ENCODE results near the gene NEGR1.

NEGR1 gene

GRCh38 chr1:71488555-71489252, 793.6 kb downstream of the NEGR1 start:
- CTCF ChIA-PET, result no interaction called here
- TF ChIP-seq, protein P1, sequence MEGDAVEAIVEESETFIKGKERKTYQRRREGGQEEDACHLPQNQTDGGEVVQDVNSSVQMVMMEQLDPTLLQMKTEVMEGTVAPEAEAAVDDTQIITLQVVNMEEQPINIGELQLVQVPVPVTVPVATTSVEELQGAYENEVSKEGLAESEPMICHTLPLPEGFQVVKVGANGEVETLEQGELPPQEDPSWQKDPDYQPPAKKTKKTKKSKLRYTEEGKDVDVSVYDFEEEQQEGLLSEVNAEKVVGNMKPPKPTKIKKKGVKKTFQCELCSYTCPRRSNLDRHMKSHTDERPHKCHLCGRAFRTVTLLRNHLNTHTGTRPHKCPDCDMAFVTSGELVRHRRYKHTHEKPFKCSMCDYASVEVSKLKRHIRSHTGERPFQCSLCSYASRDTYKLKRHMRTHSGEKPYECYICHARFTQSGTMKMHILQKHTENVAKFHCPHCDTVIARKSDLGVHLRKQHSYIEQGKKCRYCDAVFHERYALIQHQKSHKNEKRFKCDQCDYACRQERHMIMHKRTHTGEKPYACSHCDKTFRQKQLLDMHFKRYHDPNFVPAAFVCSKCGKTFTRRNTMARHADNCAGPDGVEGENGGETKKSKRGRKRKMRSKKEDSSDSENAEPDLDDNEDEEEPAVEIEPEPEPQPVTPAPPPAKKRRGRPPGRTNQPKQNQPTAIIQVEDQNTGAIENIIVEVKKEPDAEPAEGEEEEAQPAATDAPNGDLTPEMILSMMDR (conservative IDR thresholded peaks at IDR 0.05; ENCODE audit: low read depth), result no peak

DNA sequence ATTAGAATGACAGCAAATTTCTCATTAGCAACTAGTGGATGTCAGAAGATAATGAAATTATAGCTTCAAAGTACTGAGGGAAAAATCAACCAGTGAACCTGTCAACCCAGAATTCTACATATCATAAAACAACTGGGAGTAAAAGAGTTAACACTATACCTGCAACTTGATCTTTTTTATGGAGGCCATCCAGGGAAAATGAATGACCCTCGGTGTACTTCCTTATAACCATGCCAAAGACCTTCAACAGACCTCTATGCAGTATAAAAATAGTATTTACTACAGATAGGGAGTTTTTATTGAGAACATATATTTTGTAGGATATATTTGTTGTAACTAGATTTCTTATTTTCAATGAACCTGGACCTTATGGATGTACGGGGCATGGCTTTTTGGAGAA, 809.0 kb downstream of the NEGR1 start:
- H3K27ac ChIP-seq, result no peak overlapping the region
- TF ChIP-seq, protein P1 (conservative IDR thresholded peaks at IDR 0.05; ENCODE audit: low read depth), result no peak
- ChIA-PET CTCF (no interaction called here), POLR2A (ENCODE audit: low non-redundant PET) (no interaction called here)
- no peak for DNase-seq (ENCODE audit: low spot score)

More at GRCh38 chr1:71488555-71489252, 793.6 kb downstream of the NEGR1 start:
- H3K27ac ChIP-seq, result no peak overlapping the region
- POLR2A ChIA-PET (ENCODE audit: low non-redundant PET), result no interaction called here
- no peak for DNase-seq (ENCODE audit: low spot score)

- POLR2A ChIA-PET (ENCODE audit: low non-redundant PET), result no interaction called here
- CTCF ChIA-PET, result no interaction called here
- no peak overlapping the region for H3K27ac ChIP-seq
- TF ChIP-seq, protein P1 (conservative IDR thresholded peaks at IDR 0.05; ENCODE audit: low read depth), result no peak
- no peak for DNase-seq (ENCODE audit: low spot score)
Measured at GRCh38 chr1:71465093-71465492, 817.2 kb downstream of the NEGR1 start.

- ChIA-PET CTCF (no interaction called here), POLR2A (ENCODE audit: low non-redundant PET) (no interaction called here)
- H3K27ac ChIP-seq, result no peak overlapping the region
- TF ChIP-seq, protein P1 (conservative IDR thresholded peaks at IDR 0.05; ENCODE audit: low read depth), result no peak
- no peak for DNase-seq (ENCODE audit: low spot score)
Measured at GRCh38 chr1:71464016-71464415, 818.3 kb downstream of the NEGR1 start.

DNA sequence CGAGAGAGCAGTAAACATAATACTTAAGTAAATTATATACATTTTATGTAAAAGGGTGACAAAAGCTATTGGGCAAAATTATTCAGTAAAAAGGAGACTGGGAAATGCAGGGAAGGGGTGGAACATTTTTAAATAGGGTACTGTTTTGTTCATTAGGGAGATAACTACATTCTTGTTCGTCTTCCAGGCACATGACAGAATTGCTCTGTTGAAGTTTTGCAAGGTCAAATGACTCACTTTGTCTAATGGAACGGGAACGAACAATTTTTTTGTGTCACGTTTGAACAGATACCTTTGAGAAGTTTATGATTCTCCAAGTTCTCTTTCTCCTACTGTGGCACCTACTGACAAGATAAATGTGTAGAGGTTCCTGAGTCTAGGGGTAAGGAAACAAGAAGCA, 819.2 kb downstream of the NEGR1 start:
- ChIA-PET CTCF (no interaction called here), POLR2A (ENCODE audit: low non-redundant PET) (no interaction called here)
- TF ChIP-seq, protein P1 (conservative IDR thresholded peaks at IDR 0.05; ENCODE audit: low read depth), result no peak
- no peak overlapping the region for H3K27ac ChIP-seq
- no peak for DNase-seq (ENCODE audit: low spot score)

DNA sequence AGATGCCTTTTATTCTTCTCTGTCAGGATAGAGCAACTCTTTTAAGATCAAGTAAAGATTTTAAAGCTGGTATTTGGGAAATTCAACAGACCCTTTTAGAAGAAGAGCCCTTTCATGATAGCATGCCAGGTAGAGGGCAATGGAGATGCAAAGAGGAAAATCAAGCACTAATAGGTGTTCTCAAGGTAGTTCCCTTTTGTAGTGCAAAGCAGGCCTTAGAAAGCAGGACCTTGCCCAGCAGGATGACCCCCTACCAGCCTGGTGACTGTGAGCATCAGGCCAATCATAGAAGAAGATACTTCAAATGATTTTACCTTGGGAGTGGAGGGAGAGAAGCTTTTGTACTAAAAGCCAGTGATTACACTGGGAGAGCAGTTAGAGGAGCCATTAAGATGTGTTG, 820.1 kb downstream of the NEGR1 start:
- CTCF ChIA-PET, result no interaction called here
- no peak overlapping the region for H3K27ac ChIP-seq
- POLR2A ChIA-PET (ENCODE audit: low non-redundant PET), result no interaction called here
- DNase-seq (ENCODE audit: low spot score), result no peak
- TF ChIP-seq, protein P1 (conservative IDR thresholded peaks at IDR 0.05; ENCODE audit: low read depth), result no peak

Data from RWPE1 (cell line).